Limb (tissue), 2 donors: ENCODE results near the gene SPR.
"Not testable (repeated sequence)": the region's sequence is repeated elsewhere in the genome, so short reads cannot be mapped to it uniquely, and the experiment has no call there.

Source experiments
- DNase-seq, 2 donors: peaks; one replicate each; pipeline ENCODE4 v3.0.0-alpha.2; 2016; ENCODE audit errors: extremely low spot score in 2 of 2

SPR gene

DNA sequence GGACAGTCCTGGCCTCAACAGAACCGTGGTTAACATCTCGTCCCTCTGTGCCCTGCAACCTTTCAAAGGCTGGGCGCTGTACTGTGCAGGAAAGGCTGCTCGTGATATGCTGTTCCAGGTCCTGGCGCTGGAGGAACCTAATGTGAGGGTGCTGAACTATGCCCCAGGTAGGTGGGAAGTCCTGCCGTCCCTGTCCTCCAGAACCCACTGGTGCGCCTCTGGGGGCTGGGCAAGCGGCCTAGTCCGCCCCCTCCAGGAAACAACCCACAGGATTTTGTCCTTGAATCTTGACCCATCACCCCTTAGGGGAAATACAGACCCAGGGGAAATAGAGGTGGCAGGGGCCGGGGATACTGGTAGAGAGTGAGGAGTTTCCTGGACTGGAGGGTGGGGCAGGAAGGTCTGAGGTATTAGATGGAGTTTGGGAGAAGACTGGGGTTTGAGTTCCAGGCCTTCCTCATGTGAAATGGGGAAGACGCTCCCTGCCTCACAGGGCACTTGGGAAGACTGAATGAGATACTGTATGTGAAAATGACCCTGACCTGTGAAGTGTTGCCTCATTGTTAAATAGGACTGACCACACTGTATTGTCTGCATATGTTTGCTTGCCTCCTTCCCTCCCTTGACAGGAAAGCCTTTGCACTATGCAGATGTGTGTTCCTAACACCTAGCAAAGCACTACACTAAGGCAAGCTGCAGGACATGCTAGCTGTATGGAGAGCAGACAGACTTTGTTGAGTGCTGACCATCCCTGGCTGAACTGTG is 1.4 kb downstream of the SPR start:
- no peak for DNase-seq

DNA sequence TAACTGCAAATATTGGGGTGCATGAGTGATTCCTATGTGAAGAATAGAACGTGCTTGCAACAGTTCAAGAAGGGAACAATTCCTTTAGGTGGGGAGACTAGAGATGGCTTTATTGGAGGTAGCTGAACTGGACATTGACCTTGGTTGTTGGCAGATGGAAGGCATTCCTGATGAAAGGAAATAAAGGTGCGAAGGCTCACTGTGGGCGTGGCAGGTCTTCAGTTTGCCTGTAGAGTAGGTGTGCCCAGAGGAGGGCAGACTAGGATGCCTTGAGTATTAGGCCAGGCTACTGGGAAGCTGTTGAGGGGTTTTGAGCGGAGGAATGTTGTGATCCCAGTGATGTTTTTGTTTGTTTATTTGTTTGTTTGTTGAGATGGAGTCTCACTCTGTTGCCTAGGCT is 2.8 kb downstream of the SPR start:
- no peak for DNase-seq

DNA sequence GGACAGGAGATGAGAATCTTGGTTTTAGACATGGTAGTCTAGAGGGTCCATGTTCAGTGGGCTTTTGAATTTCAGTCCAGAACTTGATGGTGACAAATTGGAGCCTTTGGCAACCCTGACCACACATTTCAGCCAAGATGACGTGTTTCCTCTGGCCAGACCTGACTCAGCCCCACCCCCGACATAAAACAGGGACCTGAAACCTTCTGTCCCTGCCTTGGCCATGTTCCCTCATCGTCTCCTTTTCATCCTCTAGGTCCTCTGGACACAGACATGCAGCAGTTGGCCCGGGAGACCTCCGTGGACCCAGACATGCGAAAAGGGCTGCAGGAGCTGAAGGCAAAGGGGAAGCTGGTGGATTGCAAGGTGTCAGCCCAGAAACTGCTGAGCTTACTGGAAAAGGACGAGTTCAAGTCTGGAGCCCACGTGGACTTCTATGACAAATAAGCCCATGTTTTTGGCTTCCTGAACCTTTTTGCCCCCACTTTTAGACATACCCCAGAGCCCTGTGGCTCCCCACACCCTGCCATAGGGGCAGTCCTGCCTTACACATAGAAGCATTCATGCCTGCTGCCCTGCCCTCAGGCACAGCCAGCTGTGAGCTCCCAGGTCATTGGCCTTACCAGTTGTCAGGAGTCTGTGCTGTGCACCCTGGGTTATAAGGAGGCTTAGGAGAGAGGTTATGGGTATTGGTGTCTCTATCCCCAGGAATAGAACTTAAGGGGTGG is 4.0 kb downstream of the SPR start:
- no peak for DNase-seq

DNA sequence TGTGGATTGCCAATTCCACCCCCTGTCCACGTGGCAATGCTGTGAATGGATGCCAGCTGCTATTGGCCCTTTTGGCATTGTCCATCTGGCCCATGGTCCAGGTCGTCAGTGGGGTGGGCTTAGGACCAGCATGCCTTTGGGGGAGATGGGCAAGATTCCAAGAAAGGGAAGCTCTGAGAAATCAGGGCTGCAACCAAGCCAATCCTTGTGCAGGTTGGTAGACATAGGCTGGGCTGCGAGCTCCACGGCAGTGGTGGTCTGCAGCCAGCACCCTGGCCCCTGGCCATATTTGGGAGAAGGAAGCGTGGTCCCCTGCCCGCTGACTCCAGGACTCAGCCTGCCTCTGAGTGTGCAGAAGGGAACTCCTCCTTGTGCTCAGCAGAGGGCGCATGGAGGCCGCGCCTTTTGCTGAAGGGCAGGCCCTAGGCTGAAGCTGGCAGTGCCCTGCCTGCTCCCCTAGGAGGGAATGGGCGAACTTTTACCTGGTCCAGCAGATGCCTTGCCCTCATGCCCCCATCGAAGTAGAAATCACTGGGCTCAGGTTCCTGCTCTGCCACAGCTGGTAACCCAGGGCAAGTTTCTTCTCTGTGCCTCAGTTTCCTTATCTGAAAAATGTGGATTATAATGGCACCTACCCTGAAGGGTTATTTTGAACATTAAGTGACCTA is 5.4 kb downstream of the SPR start:
- peak; percentile 55 to 69 for DNase-seq

DNA sequence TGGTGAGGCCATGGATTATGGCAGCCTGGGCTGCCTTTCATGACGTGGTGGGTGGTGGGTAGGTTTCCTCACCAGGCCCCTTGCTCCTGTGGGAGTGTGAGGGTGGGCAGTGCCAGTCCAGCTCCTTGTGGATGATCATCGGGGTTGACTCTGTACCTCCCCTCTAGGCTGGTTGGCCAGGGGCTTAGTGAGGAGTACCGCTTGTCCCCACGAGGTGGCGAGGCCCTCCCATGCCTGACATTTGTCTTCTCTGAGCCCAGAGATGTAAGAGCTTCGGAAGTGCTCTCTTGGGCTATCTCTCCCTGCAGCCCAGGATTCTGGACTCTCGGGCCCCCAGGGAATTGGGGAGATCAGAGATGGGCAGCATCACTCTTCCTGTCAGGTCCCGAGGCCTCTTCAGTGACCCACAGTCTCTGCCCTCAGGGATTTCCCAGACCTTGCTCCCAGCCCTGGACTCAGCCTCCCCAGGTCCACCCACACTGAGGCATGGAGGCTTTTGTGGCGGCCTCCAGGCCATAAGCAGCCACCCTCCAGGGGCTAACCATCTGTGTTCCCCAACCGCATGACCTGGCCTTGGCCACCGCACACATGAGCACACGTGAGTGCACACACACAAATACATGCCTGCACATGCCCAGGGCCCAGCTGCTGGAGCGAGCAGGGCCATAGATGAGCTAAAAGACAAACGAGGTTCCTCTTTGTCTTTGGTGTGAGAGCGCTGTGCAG is 6.5 kb downstream of the SPR start:
- peak; percentile 31 to 78 for DNase-seq

DNA sequence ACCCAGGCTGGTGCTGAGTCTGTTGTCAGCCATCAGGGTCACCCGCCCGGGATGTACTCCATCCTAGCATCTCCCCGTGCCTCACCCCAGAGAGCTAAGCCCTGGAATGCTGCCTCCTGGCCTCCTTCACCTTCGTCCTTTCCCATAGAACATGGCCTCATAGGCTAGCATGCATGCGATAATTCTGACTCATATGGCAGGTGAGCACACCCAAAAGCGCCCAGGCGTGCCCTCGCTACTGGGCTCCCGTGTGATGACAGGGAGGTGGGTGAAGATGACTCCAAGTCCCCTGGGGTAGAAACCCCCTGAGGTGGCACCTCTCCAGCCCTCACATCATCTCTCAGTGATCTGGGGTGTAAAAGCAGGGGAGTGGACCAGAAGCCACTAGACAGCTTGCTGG is 7.3 kb downstream of the SPR start:
- no peak for DNase-seq

DNA sequence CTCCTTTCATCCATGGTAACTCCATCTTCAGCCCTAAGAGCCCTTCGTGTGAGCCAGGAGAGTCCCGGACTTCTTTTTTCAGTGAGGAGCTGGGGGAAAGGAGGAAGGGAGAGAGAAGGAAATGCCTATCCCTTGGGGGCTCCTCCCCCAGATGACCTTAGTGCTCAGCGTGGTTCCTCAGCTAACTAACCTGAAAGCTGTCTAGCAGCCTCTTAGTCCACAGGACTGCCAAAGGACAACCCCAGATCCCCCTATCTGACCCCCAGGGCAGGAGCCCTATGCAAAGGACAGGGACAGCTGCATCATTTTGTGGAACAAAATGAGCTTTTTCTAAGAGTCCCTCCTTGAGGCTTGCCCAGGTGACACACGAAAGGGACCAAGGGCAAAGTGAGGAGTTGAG is 7.9 kb downstream of the SPR start:
- DNase-seq = no peak

DNA sequence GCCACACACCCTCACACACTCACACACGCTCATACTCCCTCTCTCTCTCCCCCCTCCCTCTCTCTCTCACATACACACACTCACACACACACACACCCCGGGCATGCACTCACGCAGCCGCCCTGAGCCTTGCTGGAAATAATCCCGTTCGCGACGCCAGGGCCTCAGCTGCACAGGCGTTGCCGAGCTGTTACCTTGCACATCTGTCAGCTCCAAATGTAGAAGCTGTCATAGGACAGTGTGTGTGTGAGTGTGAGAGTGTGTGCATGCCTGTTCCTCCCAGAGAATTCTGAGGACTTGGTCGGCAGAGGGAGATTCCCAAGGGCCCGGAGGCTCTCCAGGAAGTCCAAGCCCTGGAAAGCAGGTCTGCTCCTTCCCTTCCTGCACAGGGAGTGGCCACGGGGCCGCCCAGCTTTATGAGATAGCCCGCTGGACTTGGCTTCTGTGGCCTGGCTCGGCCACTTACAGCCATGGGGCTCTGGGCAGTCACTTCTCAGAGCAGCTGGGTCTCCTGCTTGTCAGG is 8.6 kb downstream of the SPR start:
- peak; percentile 46 to 75 for DNase-seq

DNA sequence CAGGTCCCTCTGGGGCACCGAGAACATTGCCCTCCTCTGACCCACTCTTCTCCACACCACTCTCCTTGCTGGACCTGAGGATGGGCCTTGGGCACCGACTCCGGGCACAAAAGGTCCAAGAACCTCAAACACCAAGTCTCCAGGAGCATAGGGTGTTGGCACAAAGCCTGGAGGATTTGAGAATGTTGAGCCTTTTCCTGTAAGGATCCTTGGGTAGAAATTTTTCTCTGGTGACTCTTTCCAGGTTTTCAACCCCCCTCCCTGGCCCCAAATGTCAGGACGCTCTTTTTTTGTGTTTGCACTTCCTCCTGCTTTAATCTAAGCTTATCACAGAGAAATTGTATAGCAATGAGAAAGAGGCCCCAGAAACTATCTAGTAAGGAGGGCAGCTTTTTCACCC is 9.2 kb downstream of the SPR start:
- DNase-seq = no peak

DNA sequence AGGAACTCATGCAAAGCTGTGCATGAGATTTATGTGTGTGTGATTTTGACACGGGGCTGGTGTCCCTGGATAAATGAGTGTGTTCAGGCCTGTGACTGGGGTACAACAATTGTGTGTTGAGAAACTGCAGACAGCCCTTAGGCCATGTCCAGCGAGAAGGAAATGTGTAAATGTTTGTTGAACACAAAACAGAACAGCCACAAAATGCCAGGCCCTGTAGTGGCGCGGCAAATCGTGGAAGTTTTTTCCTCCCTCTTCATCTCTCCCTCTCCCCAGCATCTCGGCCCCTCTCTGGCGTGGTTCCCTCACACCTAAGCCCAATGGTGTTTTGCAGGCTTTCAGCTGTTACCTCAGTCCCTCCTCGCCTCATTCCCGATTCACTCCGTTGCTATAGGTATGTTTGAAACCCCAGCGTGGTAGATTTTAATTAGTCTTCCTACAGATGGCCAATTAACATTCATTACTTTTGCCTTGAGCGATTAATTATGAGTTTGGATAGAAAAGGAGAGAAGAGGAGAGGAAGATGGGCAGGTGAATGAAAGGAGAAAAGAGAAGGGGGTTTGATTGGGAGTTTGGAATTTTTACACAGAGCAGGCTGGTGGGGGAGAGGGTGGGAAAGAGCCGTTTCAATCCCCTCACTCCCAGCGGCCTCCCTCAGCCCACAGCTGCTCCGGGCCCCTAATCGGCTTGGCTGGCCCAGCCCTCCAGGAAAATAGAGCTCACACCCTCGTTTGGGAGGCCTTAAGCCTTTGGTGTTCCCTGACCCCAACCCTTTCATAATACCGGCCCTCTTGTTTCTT is 10.8 kb downstream of the SPR start:
- no peak for DNase-seq

DNA sequence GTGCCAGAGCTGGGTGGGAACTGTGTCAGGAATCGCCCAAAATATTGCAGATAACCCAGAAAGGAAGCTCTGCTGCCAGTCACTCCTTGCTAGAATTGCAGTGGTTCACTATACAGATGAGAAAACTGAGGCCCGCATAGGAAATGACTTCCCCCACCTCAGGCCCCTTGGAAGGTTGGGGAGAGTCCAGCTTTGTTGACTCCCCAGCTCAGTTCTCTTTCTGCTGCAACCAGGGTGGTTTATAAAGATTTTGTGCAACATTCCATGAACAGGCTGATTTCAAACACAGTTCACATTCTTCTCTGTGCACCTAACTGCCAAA is 11.3 kb downstream of the SPR start:
- DNase-seq = no peak

DNA sequence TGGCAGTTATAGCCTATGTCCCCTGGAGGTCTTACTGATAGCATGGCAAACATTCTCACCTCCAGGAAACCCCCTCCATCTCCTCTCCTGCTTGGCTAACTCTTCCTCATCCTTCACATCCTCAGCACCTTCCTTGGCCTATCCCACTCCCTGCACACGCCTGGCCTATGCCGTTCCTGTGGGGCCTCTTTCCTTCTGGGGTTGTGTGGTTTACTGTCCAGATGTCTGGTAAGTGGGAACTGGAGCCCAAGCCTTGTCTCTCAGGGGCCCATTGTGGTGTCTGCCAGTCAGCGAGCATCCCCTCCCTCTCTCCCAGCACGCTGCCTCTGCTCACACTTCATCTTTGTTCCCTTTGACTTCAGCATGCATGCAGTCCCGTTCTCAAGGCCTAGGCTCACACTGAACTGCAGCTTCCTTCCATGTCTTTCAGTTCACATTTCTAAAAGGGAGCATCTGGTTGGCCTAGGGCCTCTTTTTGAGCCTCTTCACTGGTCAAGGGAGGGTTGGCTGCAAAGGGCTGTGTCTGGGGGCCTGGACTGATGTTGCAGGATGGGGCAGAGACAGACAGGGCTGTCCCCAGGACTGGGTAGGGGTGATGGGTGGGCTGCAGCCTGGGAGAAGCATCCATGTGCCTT is 13.1 kb downstream of the SPR start:
- DNase-seq = no peak

DNA sequence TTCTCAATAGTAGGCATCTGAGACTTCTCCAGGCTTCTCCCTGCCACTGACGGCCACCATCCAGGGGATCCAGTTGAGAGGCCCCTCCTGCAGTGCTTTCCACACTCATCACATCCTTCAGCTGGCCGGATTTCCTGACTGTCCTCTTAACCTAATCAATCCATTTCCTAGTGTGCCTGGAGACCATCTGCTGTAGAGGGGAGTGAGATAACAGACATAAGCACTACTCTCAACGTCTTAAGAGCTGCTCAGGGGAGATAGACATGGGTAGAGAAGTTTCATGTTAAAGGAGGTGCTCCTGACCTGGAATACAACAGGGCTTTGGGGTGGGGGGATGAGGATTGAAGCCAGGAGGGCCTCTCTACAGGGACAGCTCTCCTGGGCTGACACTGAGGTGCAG is 14.2 kb downstream of the SPR start:
- DNase-seq = no peak

DNA sequence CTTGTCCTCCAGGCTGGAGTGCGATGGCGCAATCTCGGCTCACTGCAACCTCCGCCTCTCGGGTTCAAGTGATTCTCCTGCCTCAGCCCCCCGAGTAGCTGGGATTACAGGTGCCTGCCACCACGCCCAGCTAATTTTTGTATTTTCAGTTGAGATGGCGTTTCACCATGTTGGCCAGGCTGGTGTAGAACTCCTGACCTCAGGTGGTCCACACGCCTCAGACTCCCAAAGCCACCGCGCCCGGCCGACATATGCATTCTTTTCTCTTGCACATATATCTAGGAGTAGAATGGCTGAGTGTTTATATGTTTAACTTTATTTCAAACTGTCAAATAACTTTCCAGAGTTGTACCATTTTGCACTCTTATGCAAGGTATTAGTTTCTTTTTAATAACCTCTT is 20.2 kb downstream of the SPR start:
- DNase-seq = not testable (repeated sequence)

DNA sequence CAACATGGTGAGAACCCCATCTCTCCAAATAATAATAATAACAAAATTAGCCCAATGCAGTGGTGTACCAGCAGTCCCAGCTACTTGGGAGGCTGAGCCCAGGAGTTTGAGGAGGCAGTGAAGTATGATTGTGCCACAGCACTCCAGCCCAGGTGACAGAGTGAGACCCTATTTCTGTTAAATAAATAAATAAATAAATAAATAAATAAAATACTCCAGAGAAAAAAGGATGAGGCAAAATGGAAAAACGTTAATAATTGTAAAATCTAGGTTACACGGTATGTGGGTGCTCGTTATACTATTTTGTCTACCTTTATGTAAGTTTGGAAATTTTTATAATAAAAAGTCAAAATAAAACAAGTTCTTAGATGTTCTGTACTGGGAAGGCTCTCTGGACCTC is 21.5 kb downstream of the SPR start:
- DNase-seq = no peak

DNA sequence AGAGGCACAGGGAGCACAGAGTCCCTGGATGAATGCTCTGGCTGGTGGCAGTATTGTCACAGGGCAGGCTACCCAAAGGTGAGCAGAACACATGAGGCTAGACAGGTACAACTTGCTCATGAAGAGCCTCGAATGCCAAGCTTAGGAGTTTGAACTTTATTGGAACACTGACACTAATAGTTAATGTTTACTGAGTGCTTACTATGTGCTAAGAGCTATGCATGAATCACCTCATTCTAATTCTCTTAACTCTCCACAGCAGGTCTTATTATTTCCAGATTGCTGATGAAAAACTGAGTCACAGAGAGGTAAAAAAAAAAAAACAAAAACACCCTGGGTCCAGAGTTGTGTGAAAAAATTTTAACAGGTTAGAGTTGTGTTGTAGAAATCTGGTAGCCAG is 24.0 kb downstream of the SPR start:
- DNase-seq = no peak

DNA sequence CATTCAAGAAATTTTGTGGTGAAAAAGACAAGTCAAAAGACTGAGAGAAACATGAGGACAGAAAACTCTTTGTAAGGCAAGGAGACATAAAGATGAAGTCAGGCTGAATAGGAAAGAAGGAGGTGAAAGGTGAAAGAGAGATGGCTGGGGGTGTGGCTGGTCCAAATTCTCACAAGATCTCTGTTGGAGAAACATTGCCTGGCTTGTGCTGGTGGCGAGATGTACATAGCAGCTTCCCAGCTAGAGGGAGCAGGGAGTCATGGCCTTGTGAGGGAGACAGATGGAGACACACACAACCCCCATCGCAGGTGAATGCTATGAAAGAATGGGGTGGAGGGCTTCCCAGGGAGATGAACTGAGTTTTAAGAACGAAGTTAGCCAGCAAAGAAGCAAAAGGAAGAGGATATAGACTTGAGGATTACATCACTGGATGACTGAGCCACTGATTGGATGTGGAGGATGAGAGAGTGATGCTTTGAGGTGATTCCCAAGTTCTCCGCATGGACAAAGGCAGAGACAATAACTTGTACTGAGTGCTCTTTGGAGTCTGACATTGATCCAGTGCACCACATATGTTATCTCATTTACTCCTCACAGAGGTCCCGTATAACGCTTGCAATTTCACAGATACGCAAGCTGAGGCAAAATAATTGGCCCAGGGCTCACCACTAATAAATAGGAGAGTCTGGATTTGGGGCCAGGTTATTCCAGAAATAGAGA is 26.4 kb downstream of the SPR start:
- DNase-seq = no peak

DNA sequence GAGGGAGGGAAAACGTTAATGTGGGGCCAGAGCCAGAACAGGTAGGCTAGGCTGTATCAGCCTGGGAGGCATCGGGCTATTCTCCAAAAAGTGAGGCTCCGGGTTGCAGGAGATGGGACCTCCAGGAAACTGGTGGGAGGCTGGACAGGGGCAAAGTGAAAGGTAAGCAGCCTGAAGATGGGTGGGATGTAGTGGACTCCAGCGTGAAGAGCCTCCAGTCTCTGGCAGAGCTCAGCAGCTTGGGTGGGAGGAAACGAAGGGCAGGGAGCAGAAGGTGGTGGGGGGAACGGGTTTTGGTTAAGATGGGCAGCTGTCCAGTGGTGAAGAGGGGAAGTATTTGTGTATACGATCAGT is 27.0 kb downstream of the SPR start:
- no peak for DNase-seq

DNA sequence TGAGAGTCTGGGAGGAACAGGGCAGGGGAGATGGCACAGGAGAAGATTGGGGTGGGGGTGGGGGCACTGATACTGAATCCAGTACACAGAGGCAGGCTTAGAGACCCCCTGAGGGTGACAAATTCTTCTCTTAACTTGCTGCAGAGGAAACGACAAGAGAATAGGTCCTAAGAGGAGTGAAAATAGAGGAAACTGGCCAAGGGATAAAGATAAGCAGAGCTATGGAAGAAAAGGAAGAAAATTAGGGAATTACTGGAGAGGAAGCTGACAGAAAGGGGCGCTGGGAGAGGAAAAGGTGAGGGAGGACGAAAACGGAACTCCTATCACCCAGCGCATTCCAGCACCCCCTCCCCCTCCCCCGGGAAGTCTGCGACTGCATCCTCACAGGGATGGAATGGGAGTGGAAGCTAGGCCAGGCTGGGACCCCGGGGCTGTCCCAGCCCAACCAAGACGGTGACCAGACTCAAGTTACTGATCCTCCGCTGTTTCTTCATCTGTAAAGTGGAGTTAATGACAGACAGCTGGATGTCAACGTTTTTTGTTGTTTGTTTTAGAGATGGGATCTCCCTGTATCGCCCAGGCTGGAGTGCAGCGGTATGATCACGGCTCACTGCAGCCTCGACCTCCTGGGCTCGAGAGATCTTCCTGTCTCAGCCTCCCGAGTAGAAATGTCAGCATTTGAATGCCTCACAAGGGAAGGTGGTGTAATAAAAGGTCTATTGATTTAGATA is 27.5 kb downstream of the SPR start:
- DNase-seq = no peak
